H54 (cell line): ENCODE measurements around the gene IL34.

ENCODE experiments used
- DNase-seq: peaks from one replicate; pipeline ENCODE4 v3.0.0; 2011; ENCODE audit warnings: low spot score, mixed read lengths; ENCODE audit not compliant: insufficient read length
- FAIRE-seq: peaks from 3 replicates; lab custom pipeline; 2011; peaks lifted over from hg19 to GRCh38; lab: Jason Lieb, UNC
- POLR2A ChIP-seq: IDR thresholded peaks from 2 replicates; pipeline ENCODE4 v1.6.1; 2011; ENCODE audit warnings: low read depth, mild to moderate bottlenecking, low read length

Gene IL34

GRCh38 chr16:70709942-70710341, 63.6 kb downstream of the IL34 start:
- DNase-seq (no peak), FAIRE-seq (no peak)
- no peak for TF ChIP-seq POLR2A
